SK-N-SH (cell line): Measurements from ENCODE around the gene LFNG. TPM values are rescaled to one million over a fixed set of nuclear protein-coding genes. Genes with fewer than 3 reads are reported as not detected.

Experiments used
- CTCF ChIA-PET: fragments of 300-600, 350-600 bp; formaldehyde crosslinking; extraction: SDS; loops from one replicate; lab custom pipeline; 2021; lab: Yijun Ruan, JAX
- POLR2A ChIA-PET: fragments of 350-600 bp; sonication (Branson Sonifier 250); formaldehyde crosslinking; extraction: SDS; loops from one replicate; lab custom pipeline; 2020; ENCODE audit warnings: antibody characterized with exemption, inconsistent platforms; lab: Yijun Ruan, JAX
- DNase-seq: peaks from one replicate; pipeline ENCODE4 v3.0.0; 2012
- H2AFZ ChIP-seq: fragments of 200-600 bp; sonication (generic); 2 replicates; pipeline ENCODE4 v1.8.1; 2016; ENCODE audit warnings: antibody characterized with exemption, mild to moderate bottlenecking, low read depth
- H3F3A ChIP-seq: fragments of 200-600 bp; sonication (generic); replicated peaks from 2 replicates; pipeline ENCODE3; 2016; ENCODE audit warnings: antibody characterized with exemption, mild to moderate bottlenecking; ENCODE audit not compliant: insufficient read depth
- H3K27ac ChIP-seq, 2 experiments: fragments of 200-500 bp in 1 of 2; fragments of 200-600 bp in 1 of 2; sonication (Bioruptor generic) in 1 of 2; sonication (generic), shearing (Covaris generic) in 1 of 2; 2 replicates each; pipeline versions ENCODE4 v1.5.1 to v1.6.1; 2014 to 2016; ENCODE audit warnings: low read depth in 2 of 2, inconsistent platforms in 1 of 2, low read length in 1 of 2, mild to moderate bottlenecking in 1 of 2, mixed read lengths in 1 of 2
- H3K27me3 ChIP-seq: fragments of 200-600 bp; sonication (generic), shearing (Covaris generic); 2 replicates; pipeline ENCODE4 v1.6.1; 2016; ENCODE audit warnings: mixed run types; ENCODE audit not compliant: insufficient read depth
- H3K36me3 ChIP-seq, 2 experiments: fragments of 200-500 bp in 1 of 2; fragments of 200-600 bp in 1 of 2; sonication (Bioruptor generic) in 1 of 2; sonication (generic) in 1 of 2; replicated peaks in 1 of 2; 2 replicates each; pipeline versions ENCODE3 to v1.5.1; 2014 to 2016; ENCODE audit warnings: low read length in 1 of 2, mild to moderate bottlenecking in 1 of 2; ENCODE audit not compliant: insufficient read depth in 2 of 2, control insufficient read depth in 1 of 2
- H3K4me1 ChIP-seq, 2 experiments: fragments of 200-500 bp in 1 of 2; fragments of 200-600 bp in 1 of 2; sonication (Bioruptor generic) in 1 of 2; sonication (generic), shearing (Covaris generic) in 1 of 2; 2 replicates each; pipeline versions ENCODE4 v1.5.1 to v1.6.1; 2014 to 2016; ENCODE audit warnings: low read depth in 1 of 2, low read length in 1 of 2, mixed run types in 1 of 2; ENCODE audit not compliant: insufficient read depth in 2 of 2, control insufficient read depth in 1 of 2
- H3K4me2 ChIP-seq: fragments of 200-600 bp; sonication (generic), shearing (Covaris generic); 2 replicates; pipeline ENCODE4 v1.6.1; 2017; ENCODE audit warnings: mixed run types
- H3K4me3 ChIP-seq, 2 experiments: fragments of 200-500 bp in 1 of 2; fragments of 200-600 bp in 1 of 2; sonication (Bioruptor generic) in 1 of 2; sonication (generic), shearing (Covaris generic) in 1 of 2; 2 replicates each; pipeline versions ENCODE4 v1.5.1 to v1.8.1; 2014 to 2016; ENCODE audit warnings: low read depth in 2 of 2, inconsistent platforms in 1 of 2, low read length in 1 of 2, mild to moderate bottlenecking in 1 of 2, mixed read lengths in 1 of 2, moderate library complexity in 1 of 2
- H3K79me2 ChIP-seq: fragments of 200-600 bp; sonication (generic); 2 replicates; pipeline ENCODE4 v1.8.1; 2017; ENCODE audit warnings: mild to moderate bottlenecking; ENCODE audit not compliant: insufficient read depth
- H3K9ac ChIP-seq: fragments of 200-600 bp; sonication (generic); 2 replicates; pipeline ENCODE4 v1.6.1; 2017; ENCODE audit warnings: mixed run types
- H3K9me2 ChIP-seq: fragments of 200-600 bp; sonication (generic); 2 replicates; pipeline ENCODE4 v1.6.1; 2017; ENCODE audit warnings: mixed run types
- H3K9me3 ChIP-seq: fragments of 200-600 bp; sonication (generic); 2 replicates; pipeline ENCODE4 v1.6.1; 2017; ENCODE audit warnings: mixed run types, mild to moderate bottlenecking, moderate library complexity
- H4K20me1 ChIP-seq: fragments of 200-600 bp; sonication (generic); 2 replicates; pipeline ENCODE4 v1.6.1; 2017; ENCODE audit warnings: mild to moderate bottlenecking, mixed run types; ENCODE audit not compliant: insufficient read depth
- CHD2 ChIP-seq: fragments of 150-350 bp; IDR thresholded peaks from 2 replicates; pipeline ENCODE4 v1.6.1; 2018; ENCODE audit warnings: low read length; ENCODE audit not compliant: partially characterized antibody
- ELF1 ChIP-seq: IDR thresholded peaks from 2 replicates; pipeline ENCODE4 v1.4.0; 2012
- FOSL2 ChIP-seq: IDR thresholded peaks from 2 replicates; pipeline ENCODE4 v1.4.0; 2012; ENCODE audit warnings: low read depth, mild to moderate bottlenecking, moderate library complexity, borderline replicate concordance
- FOXM1 ChIP-seq: IDR thresholded peaks from 2 replicates; pipeline ENCODE4 v1.4.0; 2012; ENCODE audit warnings: low read depth, mild to moderate bottlenecking
- GABPA ChIP-seq: IDR thresholded peaks from 2 replicates; pipeline ENCODE4 v1.4.0; 2012; ENCODE audit warnings: low read depth, mild to moderate bottlenecking
- GATA2 ChIP-seq: sonication (generic); formaldehyde crosslinking; IDR thresholded peaks from 2 replicates; pipeline ENCODE4 v1.5.0; 2020; ENCODE audit warnings: mild to moderate bottlenecking, missing genetic modification reagents
- JUND ChIP-seq: IDR thresholded peaks from 2 replicates; pipeline ENCODE4 v1.4.0; 2012
- MEF2A ChIP-seq: IDR thresholded peaks from 2 replicates; pipeline ENCODE4 v1.4.0; 2012; ENCODE audit warnings: low read depth, borderline replicate concordance
- MXI1 ChIP-seq: IDR thresholded peaks from 2 replicates; pipeline ENCODE4 v1.6.1; 2012; ENCODE audit warnings: mild to moderate bottlenecking, low read depth, low read length, improper control_type of control experiment
- NFIC ChIP-seq: IDR thresholded peaks from 2 replicates; pipeline ENCODE4 v1.4.0; 2012; ENCODE audit warnings: borderline replicate concordance
- NRF1 ChIP-seq: IDR thresholded peaks from 2 replicates; pipeline ENCODE4 v1.6.1; 2012; ENCODE audit warnings: low read depth, mild to moderate bottlenecking, low read length
- POLR2AphosphoS5 ChIP-seq: IDR thresholded peaks from 2 replicates; pipeline ENCODE4 v1.6.1; 2012; ENCODE audit warnings: low read depth, low read length
- RFX5 ChIP-seq: IDR thresholded peaks from 2 replicates; pipeline ENCODE4 v1.6.1; 2012; ENCODE audit warnings: mild to moderate bottlenecking, improper control_type of control experiment, low read length
- RXRA ChIP-seq: IDR thresholded peaks from 2 replicates; pipeline ENCODE4 v1.4.0; 2012; ENCODE audit warnings: low read depth, mild to moderate bottlenecking, borderline replicate concordance
- SIN3A ChIP-seq: IDR thresholded peaks from 2 replicates; pipeline ENCODE4 v1.6.1; 2012; ENCODE audit warnings: low read depth, mild to moderate bottlenecking, low read length, moderate library complexity, borderline replicate concordance
- SMC3 ChIP-seq: IDR thresholded peaks from 2 replicates; pipeline ENCODE4 v1.6.1; 2012; ENCODE audit warnings: low read depth, low read length, improper control_type of control experiment
- TCF12 ChIP-seq: IDR thresholded peaks from 2 replicates; pipeline ENCODE4 v1.4.0; 2012
- TEAD4 ChIP-seq: IDR thresholded peaks from 2 replicates; pipeline ENCODE4 v1.4.0; 2012; ENCODE audit warnings: mild to moderate bottlenecking, borderline replicate concordance; ENCODE audit not compliant: insufficient read depth
- YY1 ChIP-seq: IDR thresholded peaks from 2 replicates; pipeline ENCODE4 v1.4.0; 2012; ENCODE audit warnings: low read depth, mild to moderate bottlenecking
- WGBS: methylation state at CpG from one replicate; pipeline ENCODE4 v1.1.6; 2017; ENCODE audit warnings: low lambda C conversion rate; 5-methylcytosine and 5-hydroxymethylcytosine counted together
- polyA plus RNA-seq, 3 experiments: library from polyadenylated mRNA; depleted of rRNA; stranded (reverse); fragments of >200 nt; gene quantifications; 2 replicates each; pipeline ENCODE4 v1.2.3, GENCODE V29; 2012
- TF ChIP-seq, protein P1 (sequence below): IDR thresholded peaks from 2 replicates; pipeline ENCODE4 v1.4.0; 2012; ENCODE audit warnings: low read depth, borderline replicate concordance
- TF ChIP-seq, protein P2 (sequence below): fragments of 150-350 bp; IDR thresholded peaks from 2 replicates; pipeline ENCODE4 v1.6.1; 2016; ENCODE audit warnings: mild to moderate bottlenecking, low read depth, low read length

The LFNG gene
- polyA plus RNA-seq, 1 of the 3 experiments (the other 2 are of a cell fraction) = 9.4 TPM

DNA sequence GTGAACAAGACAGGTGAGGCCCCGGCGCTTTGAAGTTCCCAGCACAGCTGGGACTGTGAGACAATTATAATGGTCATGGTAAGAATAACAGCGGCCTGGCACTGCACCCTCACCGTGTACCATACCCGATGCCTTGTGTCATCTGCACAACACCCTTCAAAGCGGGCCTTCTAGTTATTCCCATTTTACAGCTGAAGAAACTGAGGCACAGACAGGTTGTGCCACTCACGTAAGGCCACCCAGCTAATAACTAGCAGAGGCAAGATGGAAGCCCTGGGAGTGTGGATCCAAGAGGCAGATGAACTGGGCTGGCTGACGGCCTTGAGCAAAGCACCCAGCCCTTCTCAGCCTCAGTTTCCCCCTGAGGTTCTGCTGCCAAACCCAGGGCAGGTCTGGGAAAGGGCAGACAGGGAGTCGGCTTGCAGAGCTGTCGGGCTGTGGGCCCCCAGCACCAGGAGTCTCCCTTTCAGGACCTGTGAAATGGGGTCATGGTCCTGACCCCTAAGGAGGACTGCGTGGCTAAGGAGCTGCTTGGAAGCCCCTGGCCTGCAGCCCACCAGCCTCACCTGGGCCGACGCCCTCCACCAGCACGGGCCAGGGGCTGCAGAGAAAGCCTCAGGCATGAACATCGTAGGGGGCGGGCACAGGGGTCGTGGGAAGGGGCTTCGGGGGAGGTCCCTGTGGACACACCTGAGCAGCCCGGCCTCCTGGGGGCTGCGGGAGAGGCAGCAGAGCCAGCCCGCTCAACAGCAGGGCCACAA, 15.3 kb upstream of the LFNG start:
- peaks cover 5 to 15% of the 10 kb centered on the region in 2 experiments; a peak in 2 of 4 replicates for H3K4me1 ChIP-seq
- H3K4me2 ChIP-seq = no peak overlapping the region
- no peaks in the 10 kb centered on the region for H3K36me3 ChIP-seq
- H3K79me2 ChIP-seq = no peaks in the 10 kb centered on the region
- POLR2A ChIA-PET = no interaction called here
- H2AFZ ChIP-seq = no peak overlapping the region
- no peaks in the 10 kb centered on the region for H4K20me1 ChIP-seq
- CTCF ChIA-PET = interaction anchor here (0.7 to 3.1 kb wide), 2 partner anchors 36 to 609 kb away, joined by 3 to 10 read pairs; no protein-coding TSS in a partner anchor
- no peak overlapping the region for H3K9ac ChIP-seq
- 86% methylated on average over 12 of the region's 21 CpGs for WGBS
- no peak for TF ChIP-seq MXI1
- no peak for TF ChIP-seq MEF2A
- TF ChIP-seq GATA2 (CRISPR knock-in tag) = no peak
- TF ChIP-seq, all 33 proteins: peak for 0
- no peaks in the 10 kb centered on the region for H3K9me2 ChIP-seq
- DNase-seq = no peak
- no peak overlapping the region for H3K4me3 ChIP-seq
- peaks cover 7% of the 10 kb centered on the region for H3F3A ChIP-seq
- no peak overlapping the region for H3K27ac ChIP-seq
- H3K9me3 ChIP-seq = no peaks in the 10 kb centered on the region
- H3K27me3 ChIP-seq = no peaks in the 10 kb centered on the region

DNA sequence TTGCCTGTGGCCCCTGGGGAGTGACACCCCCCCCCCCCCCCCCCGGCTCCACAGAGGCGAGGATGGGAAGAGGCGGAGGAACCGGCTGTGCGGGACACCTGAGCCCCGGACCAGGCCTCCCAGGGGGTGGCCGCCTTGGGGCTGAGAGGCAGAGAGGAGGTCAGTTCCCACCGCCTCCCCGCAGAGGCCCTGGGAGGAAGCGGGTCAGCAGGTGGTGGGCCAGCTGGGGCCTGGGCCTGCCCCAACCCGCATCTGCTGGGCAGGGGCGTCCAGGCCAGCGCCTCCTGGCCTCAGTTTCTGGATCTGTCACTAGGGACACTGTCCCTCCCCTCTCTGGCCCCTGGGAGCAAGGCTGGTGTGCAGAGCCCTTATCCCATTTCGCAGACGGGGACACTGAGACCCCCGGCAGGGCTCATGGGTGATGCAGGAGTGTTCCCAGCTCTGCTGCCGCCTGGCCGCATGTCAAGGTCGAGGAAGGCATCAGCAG, 14.6 kb upstream of the LFNG start:
- no peaks in the 10 kb centered on the region for H3K9me3 ChIP-seq
- TF ChIP-seq TEAD4 = no peak
- no peak for TF ChIP-seq SIN3A
- TF ChIP-seq, protein P1, sequence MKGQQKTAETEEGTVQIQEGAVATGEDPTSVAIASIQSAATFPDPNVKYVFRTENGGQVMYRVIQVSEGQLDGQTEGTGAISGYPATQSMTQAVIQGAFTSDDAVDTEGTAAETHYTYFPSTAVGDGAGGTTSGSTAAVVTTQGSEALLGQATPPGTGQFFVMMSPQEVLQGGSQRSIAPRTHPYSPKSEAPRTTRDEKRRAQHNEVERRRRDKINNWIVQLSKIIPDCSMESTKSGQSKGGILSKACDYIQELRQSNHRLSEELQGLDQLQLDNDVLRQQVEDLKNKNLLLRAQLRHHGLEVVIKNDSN = no peak
- TF ChIP-seq FOSL2 = no peak
- no peaks in the 10 kb centered on the region for H3K27me3 ChIP-seq
- H2AFZ ChIP-seq = no peak overlapping the region
- no peaks in the 10 kb centered on the region for H3K79me2 ChIP-seq
- H3K4me3 ChIP-seq = no peak overlapping the region
- H3K27ac ChIP-seq = no peak overlapping the region
- H3K9me2 ChIP-seq = no peaks in the 10 kb centered on the region
- H3K9ac ChIP-seq = no peak overlapping the region
- WGBS = 82% methylated on average over 6 of the region's 19 CpGs
- CTCF ChIA-PET = interaction anchor here (3.1 kb wide), 1 partner anchor 36 kb away, joined by 10 read pairs; no protein-coding TSS in a partner anchor
- H4K20me1 ChIP-seq = no peaks in the 10 kb centered on the region
- peaks cover 5 to 19% of the 10 kb centered on the region in 2 experiments; a peak in 2 of 4 replicates for H3K4me1 ChIP-seq
- no peaks in the 10 kb centered on the region for H3K36me3 ChIP-seq
- POLR2A ChIA-PET = no interaction called here
- no peak for DNase-seq
- peaks cover 7% of the 10 kb centered on the region for H3F3A ChIP-seq
- H3K4me2 ChIP-seq = no peak overlapping the region

DNA sequence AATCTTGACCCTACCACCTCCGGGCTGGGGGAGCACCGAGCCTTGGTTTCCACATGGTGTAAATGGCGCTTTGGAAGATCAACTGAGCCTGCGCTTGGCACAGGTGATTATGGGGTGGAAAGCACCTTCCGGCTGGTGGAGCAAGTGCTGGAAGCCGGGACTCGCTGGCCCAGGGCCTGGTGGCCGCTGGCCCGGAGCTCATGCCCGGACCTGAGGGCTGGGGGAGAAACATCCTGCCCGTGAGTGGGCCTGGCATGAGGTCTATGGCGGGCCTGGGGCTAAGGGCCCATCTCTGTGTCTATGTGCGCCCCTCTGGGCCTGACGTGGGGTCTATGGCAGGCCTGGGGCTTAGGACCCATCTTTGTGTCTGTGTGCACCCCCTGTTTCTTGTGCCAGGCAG, 14.2 kb upstream of the LFNG start:
- Histone ChIP-seq H3K9me2 (no peaks in the 10 kb centered on the region), H3K27ac (no peak overlapping the region), H2AFZ (no peak overlapping the region), H3K4me3 (no peak overlapping the region), H3K9ac (no peak overlapping the region), H3K9me3 (no peaks in the 10 kb centered on the region), H3K4me2 (no peak overlapping the region), H3K4me1 (peaks cover 5 to 22% of the 10 kb centered on the region in 2 experiments; a peak in 2 of 4 replicates), H3F3A (peaks cover 7% of the 10 kb centered on the region), H3K27me3 (no peaks in the 10 kb centered on the region), H3K36me3 (no peaks in the 10 kb centered on the region), H4K20me1 (no peaks in the 10 kb centered on the region), H3K79me2 (no peaks in the 10 kb centered on the region)
- no peak for DNase-seq
- 89% methylated on average over 3 of the region's 14 CpGs for WGBS
- ChIA-PET CTCF (interaction anchor here (3.1 kb wide), 1 partner anchor 37 kb away, joined by 10 read pairs; no protein-coding TSS in a partner anchor), POLR2A (no interaction called here)
- TF ChIP-seq SIN3A = no peak
- TF ChIP-seq, protein P2, sequence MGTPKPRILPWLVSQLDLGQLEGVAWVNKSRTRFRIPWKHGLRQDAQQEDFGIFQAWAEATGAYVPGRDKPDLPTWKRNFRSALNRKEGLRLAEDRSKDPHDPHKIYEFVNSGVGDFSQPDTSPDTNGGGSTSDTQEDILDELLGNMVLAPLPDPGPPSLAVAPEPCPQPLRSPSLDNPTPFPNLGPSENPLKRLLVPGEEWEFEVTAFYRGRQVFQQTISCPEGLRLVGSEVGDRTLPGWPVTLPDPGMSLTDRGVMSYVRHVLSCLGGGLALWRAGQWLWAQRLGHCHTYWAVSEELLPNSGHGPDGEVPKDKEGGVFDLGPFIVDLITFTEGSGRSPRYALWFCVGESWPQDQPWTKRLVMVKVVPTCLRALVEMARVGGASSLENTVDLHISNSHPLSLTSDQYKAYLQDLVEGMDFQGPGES = no peak
- no peak for TF ChIP-seq MXI1
- TF ChIP-seq JUND = no peak
- TF ChIP-seq MEF2A = no peak
- TF ChIP-seq NRF1 = no peak
- no peak for TF ChIP-seq SMC3
- no peak for TF ChIP-seq CHD2
- no peak for TF ChIP-seq FOXM1
- TF ChIP-seq GABPA = no peak
- no peak for TF ChIP-seq TCF12
- TF ChIP-seq RXRA = no peak
- no peak for TF ChIP-seq ELF1
- no peak for TF ChIP-seq POLR2AphosphoS5
- TF ChIP-seq RFX5 = no peak
- TF ChIP-seq YY1 = no peak
- no peak for TF ChIP-seq NFIC
- TF ChIP-seq FOSL2 = no peak
